ENCODE data around the gene HSPA12B. TPM values are rescaled to one million over a fixed set of nuclear protein-coding genes. Genes with fewer than 3 reads are reported as not detected.

The HSPA12B gene
- total and polyA plus RNA-seq, 8 donors: 0.55 to 6.0 (median 1.7) TPM

DNA sequence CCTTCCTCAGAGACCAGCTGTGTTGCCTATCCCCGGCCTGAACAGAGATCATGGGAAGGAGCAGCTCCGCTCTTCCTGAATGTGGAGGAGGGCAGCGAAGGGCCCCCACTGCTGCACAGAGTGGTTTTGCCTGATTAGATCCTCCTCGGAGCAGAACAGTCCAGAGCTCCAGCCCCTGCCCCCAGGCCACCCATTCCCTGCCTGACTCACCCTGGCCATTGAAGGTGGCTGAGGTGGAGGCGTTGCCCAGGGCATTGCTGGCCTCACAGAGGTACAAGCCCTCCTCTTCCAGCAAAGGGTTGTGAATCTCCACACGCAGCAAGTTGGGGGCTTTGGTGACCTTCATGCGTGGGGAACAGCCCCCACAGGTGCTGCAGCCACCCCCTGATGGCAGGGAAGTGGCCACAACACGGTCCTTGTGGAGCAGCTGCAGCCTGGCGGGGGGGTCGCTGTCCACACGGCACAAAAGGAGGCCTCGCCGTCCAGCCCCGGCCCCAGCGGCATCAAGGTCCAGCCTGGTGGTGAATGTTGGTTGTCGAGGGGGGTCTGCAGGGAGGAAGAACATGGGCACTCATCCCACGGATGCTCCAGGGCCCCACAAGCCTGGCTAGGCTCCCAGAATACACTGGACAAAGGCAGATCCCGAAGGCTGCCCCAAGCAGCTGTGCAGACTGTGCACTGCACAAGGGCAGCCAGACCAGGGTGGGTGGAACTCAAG, 34.7 kb upstream of the HSPA12B start:
- DNase-seq: no peak
- no peak for ATAC-seq
- H3K4me3 ChIP-seq: no peak overlapping the region
- TF ChIP-seq, protein P1, sequence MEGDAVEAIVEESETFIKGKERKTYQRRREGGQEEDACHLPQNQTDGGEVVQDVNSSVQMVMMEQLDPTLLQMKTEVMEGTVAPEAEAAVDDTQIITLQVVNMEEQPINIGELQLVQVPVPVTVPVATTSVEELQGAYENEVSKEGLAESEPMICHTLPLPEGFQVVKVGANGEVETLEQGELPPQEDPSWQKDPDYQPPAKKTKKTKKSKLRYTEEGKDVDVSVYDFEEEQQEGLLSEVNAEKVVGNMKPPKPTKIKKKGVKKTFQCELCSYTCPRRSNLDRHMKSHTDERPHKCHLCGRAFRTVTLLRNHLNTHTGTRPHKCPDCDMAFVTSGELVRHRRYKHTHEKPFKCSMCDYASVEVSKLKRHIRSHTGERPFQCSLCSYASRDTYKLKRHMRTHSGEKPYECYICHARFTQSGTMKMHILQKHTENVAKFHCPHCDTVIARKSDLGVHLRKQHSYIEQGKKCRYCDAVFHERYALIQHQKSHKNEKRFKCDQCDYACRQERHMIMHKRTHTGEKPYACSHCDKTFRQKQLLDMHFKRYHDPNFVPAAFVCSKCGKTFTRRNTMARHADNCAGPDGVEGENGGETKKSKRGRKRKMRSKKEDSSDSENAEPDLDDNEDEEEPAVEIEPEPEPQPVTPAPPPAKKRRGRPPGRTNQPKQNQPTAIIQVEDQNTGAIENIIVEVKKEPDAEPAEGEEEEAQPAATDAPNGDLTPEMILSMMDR (IDR thresholded peaks at IDR 0.05): no peak
- 69 to 73% methylated on average over 18 of the region's 18 CpGs for WGBS, 2 donors
- H3K36me3 ChIP-seq: no peaks in the 10 kb centered on the region
- no peak for FAIRE-seq
- no peaks in the 10 kb centered on the region for H3K27me3 ChIP-seq
- no peak overlapping the region for H3K27ac ChIP-seq
- H3K9me3 ChIP-seq: no peaks in the 10 kb centered on the region
- intact Hi-C loops (cut with DNase I): no loop called here
- no peaks in the 10 kb centered on the region for H3K4me1 ChIP-seq

- no peak for DNase-seq
- no peak overlapping the region for H3K4me3 ChIP-seq
- H3K36me3 ChIP-seq: no peaks in the 10 kb centered on the region
- intact Hi-C loops (cut with DNase I): no loop called here
- H3K27ac ChIP-seq: no peak overlapping the region
- no peak for FAIRE-seq
- no peaks in the 10 kb centered on the region for H3K9me3 ChIP-seq
- no peaks in the 10 kb centered on the region for H3K27me3 ChIP-seq
- no peaks in the 10 kb centered on the region for H3K4me1 ChIP-seq
- TF ChIP-seq, protein P1 (IDR thresholded peaks at IDR 0.05): no peak
- ATAC-seq: no peak
- WGBS, 2 donors: 78 to 90% methylated on average over 6 of the region's 6 CpGs
Observed at GRCh38 chr20:3698591-3699001, 33.9 kb upstream of the HSPA12B start.

DNA sequence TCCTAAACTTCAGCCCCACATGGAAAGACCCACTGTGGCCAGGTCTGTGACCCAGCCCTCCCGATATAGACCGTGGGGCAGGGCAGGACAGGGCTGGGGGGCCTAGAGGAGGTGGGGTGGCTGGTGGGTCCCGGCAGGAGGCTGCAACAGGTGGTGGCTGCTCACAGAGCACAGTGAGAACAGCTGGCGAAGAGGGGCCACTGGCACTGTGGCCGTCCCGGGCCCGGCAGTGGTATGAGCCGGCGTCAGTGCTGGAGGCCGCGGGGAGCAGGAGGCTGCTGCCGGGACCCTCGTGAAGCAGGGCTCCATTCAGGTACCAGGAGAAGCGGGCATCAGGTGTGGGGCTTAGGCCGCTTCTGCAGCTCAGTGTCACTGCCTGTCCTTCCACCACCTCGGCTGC, 33.4 kb upstream of the HSPA12B start:
- TF ChIP-seq, protein P1 (IDR thresholded peaks at IDR 0.05): no peak
- Histone ChIP-seq H3K27ac (no peak overlapping the region), H3K36me3 (no peaks in the 10 kb centered on the region), H3K9me3 (no peaks in the 10 kb centered on the region), H3K4me3 (no peak overlapping the region), H3K27me3 (no peaks in the 10 kb centered on the region), H3K4me1 (no peaks in the 10 kb centered on the region)
- WGBS, 2 donors: 81 to 82% methylated on average over 16 of the region's 16 CpGs
- ATAC-seq: no peak
- intact Hi-C loops (cut with DNase I): no loop called here
- no peak for FAIRE-seq
- no peak for DNase-seq

- TF ChIP-seq, protein P1 (IDR thresholded peaks at IDR 0.05): no peak
- WGBS, 2 donors: 74 to 81% methylated on average over 11 to 13 of the region's 13 CpGs
- ATAC-seq: no peak
- H3K9me3 ChIP-seq: no peaks in the 10 kb centered on the region
- no peaks in the 10 kb centered on the region for H3K36me3 ChIP-seq
- intact Hi-C loops (cut with DNase I): no loop called here
- FAIRE-seq: no peak
- H3K27ac ChIP-seq: no peak overlapping the region
- H3K27me3 ChIP-seq: no peaks in the 10 kb centered on the region
- no peak overlapping the region for H3K4me3 ChIP-seq
- H3K4me1 ChIP-seq: no peaks in the 10 kb centered on the region
- DNase-seq: no peak
Observed at GRCh38 chr20:3701061-3701998, 31.2 kb upstream of the HSPA12B start.

Measured in pancreas (tissue), 10 donors.